Measurements from ENCODE around the gene SHC3.

The SHC3 gene

GRCh38 chr9:88979791-88980190, 198.8 kb downstream of the SHC3 start:
- no peak for TF ChIP-seq TAF1 (IDR thresholded peaks at IDR 0.05; ENCODE audit: borderline replicate concordance, insufficient read depth, low read length)
- no peak for TF ChIP-seq REST (IDR thresholded peaks at IDR 0.05; ENCODE audit: insufficient read depth in 1 of 2, low read depth in 2 of 2, low read length in 2 of 2)
- no peak for TF ChIP-seq FOXP2 (optimal IDR thresholded peaks at IDR 0.05; ENCODE audit: borderline replicate concordance, extremely low read depth, extremely low read length, insufficient read depth)
- no peak for TF ChIP-seq SIN3A (IDR thresholded peaks at IDR 0.05; ENCODE audit: borderline replicate concordance, insufficient read depth, low read length)
- TF ChIP-seq POLR2AphosphoS5 (IDR thresholded peaks at IDR 0.05; ENCODE audit: low read depth, low read length) = no peak

- TF ChIP-seq REST (IDR thresholded peaks at IDR 0.05; ENCODE audit: insufficient read depth in 1 of 2, low read depth in 2 of 2, low read length in 2 of 2) = no peak
- TF ChIP-seq FOXP2 (optimal IDR thresholded peaks at IDR 0.05; ENCODE audit: borderline replicate concordance, extremely low read depth, extremely low read length, insufficient read depth) = no peak
- no peak for TF ChIP-seq SIN3A (IDR thresholded peaks at IDR 0.05; ENCODE audit: borderline replicate concordance, insufficient read depth, low read length)
Observed at GRCh38 chr9:88979021-88979420, 199.6 kb downstream of the SHC3 start.

- TF ChIP-seq FOXP2 (optimal IDR thresholded peaks at IDR 0.05; ENCODE audit: borderline replicate concordance, extremely low read depth, extremely low read length, insufficient read depth) = no peak
- no peak for TF ChIP-seq REST (IDR thresholded peaks at IDR 0.05; ENCODE audit: insufficient read depth in 1 of 2, low read depth in 2 of 2, low read length in 2 of 2)
- TF ChIP-seq TAF1 (IDR thresholded peaks at IDR 0.05; ENCODE audit: borderline replicate concordance, insufficient read depth, low read length) = no peak
- TF ChIP-seq POLR2AphosphoS5 (IDR thresholded peaks at IDR 0.05; ENCODE audit: low read depth, low read length) = no peak
- TF ChIP-seq SIN3A (IDR thresholded peaks at IDR 0.05; ENCODE audit: borderline replicate concordance, insufficient read depth, low read length) = no peak
Observed at GRCh38 chr9:88978034-88978433, 200.6 kb downstream of the SHC3 start.

- TF ChIP-seq FOXP2 (optimal IDR thresholded peaks at IDR 0.05; ENCODE audit: borderline replicate concordance, extremely low read depth, extremely low read length, insufficient read depth) = no peak
- no peak for TF ChIP-seq SIN3A (IDR thresholded peaks at IDR 0.05; ENCODE audit: borderline replicate concordance, insufficient read depth, low read length)
- no peak for TF ChIP-seq POLR2AphosphoS5 (IDR thresholded peaks at IDR 0.05; ENCODE audit: low read depth, low read length)
- TF ChIP-seq TAF1 (IDR thresholded peaks at IDR 0.05; ENCODE audit: borderline replicate concordance, insufficient read depth, low read length) = no peak
- no peak for TF ChIP-seq REST (IDR thresholded peaks at IDR 0.05; ENCODE audit: insufficient read depth in 1 of 2, low read depth in 2 of 2, low read length in 2 of 2)
Observed at GRCh38 chr9:88976890-88977257, 201.7 kb downstream of the SHC3 start.
